Activated CD8-positive, alpha-beta memory T cell treated with anti-CD3 and anti-CD28 coated beads, Interleukin-2, amount 50 U/mL, for 4 hours (primary cell): Measurements from ENCODE around the gene UVSSA.
"Not testable (repeated sequence)": the region's sequence is repeated elsewhere in the genome, so short reads cannot be mapped to it uniquely, and the experiment has no call there.

ENCODE experiments used
- DNase-seq: peaks from one replicate; pipeline ENCODE4 v3.0.0-alpha.2; 2020

Gene UVSSA

DNA sequence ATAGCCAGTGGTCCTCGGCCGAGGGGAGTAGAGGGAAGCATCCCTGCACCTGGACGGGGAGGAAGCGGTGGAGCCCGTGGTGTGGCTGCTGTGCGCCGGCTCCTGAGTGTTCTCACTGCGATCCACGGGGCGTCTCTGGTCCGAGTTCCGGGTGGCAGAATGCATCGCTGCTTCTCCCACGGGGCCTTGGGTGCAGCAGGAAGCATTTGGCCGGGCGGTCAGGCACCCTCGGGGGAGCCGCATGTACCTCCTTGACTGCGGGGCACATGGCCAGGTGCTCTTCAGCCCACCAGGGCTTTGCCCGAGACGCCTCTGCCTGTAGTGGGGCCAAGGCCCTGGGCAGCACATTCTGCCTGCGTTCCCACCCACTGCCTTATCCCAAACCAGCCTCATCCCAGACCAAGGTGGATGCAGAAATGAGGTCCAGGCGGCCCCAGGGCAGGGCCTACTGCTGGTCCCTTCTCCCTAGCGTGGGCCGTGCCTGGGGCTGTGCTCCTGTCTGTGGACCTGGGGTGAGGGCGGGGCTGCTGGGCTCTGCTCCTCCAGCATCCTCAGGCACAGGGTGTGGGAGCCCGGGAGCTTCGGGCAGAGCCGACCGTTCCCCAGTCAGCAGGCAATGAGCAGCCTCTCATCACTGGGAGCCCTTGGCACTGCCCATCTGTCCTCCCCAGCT lies 31.7 kb downstream of the UVSSA start:
- no peak for DNase-seq

DNA sequence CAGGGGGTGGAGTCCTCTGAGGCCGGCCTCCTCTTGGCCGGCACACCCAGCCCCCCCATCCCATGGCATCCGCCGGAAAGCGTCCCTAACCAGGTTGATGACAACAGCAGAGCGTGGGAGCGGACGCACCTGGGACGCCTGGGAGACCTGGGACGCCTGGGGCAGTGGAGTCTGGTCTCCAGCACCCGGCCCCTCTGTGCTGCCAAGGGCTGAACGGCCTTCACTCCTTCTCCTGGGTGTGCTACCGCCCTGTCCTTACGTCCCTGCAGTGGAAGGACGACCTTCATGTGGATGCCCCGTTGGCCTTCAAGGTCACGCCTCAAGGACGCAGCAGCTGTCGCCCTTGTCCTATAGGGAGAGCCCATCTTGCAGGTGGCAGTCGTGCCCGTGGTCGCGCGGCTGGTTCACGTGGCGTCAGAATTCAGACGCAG lies 32.4 kb downstream of the UVSSA start:
- DNase-seq = no peak

DNA sequence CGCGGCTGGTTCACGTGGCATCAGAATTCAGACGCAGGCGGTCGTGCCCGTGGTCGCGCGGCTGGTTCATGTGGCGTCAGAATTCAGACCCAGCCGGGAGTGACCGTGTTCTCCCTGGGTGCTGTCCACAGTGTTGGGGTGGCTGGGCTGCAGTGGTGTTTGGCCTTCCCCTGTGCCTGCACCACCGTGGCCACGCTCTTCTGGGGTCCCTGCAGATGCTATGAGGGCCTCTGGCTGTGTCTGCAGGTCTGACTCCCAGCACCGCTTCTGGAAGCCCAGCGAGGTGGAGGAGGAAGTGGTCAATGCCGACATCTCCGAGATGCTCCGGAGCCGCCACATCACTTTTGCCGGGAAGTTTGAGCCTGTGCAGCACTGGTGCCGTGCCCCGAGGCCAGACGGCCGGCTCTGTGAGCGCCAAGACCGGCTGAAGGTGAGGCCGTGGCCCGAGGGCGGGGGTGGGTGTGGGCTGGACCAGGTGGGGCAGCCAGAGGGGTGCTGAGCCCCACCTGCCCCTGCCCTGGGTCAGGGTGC lies 32.9 kb downstream of the UVSSA start:
- no peak for DNase-seq

DNA sequence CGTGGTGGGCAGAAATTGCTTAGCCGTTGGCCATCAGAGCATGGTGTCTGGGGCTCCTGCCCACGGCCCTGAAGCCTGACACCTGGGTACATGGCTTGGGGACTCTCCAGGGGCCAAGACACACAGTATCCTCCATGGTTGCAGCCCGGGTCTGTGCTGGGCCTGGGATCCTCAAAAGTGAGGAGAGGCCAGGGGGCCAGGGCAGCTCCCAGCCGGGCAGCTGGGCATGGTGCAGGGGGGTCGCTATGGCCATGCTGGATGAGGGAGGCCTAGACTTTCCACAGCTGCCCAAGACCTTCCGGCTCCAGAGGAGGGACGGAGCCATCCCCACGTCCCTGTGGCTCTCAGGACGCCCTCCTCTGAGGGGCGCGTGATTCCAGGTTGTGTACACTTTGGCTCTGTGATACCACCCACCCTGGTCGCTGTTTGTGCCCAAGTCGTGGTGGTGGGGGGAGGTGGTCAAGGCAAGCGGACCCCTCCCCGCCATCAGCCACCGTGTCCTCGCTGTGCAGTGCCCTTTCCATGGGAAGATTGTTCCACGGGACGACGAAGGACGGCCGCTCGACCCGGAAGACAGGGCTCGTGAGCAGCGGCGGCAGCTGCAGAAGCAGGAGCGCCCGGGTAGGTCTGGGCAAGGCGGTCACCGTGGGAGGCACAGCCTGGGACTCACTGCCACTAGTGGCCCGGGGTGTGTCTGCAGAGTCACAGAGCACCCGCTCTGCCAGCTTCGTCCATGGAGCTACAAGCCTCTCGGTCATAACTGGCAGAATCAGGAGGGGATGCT lies 33.6 kb downstream of the UVSSA start:
- no peak for DNase-seq

DNA sequence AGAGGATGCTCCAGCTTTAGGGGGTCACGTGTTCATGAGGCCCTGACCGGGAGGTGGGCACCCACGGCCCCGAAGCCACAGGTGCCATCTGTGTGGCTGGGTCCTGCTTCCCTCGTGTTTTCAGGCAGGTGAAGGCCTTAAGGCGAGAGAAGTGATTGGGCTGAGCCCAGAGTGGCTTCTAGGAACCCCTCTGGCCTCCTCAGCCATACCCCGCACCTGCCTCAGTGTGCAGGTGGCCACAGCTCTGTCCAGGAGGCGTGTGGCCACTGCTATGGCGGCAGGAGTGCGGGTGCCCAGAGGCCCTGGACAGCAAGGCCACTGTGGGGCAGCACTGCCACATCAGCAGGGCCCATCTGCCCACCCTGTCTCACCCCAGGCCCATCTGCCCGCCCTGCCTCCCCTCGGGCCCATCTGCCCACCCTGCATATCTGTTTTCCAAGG lies 34.2 kb downstream of the UVSSA start:
- DNase-seq = no peak

DNA sequence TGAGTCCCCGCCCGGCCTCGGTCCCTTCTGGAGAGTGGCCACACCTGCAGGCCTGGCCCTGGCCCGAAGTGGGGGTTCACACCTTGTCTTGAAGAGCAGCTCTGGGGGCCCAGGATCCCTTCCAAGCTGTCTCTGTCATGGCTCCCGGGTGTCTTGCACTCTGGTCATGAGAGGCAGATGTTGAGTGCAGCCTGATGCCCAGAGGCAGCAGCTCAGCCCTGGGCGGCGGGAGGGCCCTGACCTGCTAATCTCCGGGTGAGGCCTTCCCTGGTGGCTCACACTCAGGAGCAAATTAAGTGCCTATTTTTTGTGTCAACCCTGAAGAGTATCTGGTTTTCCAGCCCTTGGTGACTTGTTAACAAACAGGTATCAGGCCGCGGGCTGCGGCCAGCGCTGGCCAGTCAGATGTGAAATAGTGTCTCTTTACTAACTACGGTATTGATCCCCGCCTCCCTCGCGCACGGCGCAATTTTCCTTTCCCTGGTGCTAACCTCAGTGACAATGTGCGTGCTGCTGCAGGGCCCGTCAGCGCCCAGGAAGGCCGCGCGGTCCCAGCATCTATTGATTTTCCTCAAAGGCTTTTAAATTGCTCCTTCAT lies 35.0 kb downstream of the UVSSA start:
- DNase-seq = no peak

DNA sequence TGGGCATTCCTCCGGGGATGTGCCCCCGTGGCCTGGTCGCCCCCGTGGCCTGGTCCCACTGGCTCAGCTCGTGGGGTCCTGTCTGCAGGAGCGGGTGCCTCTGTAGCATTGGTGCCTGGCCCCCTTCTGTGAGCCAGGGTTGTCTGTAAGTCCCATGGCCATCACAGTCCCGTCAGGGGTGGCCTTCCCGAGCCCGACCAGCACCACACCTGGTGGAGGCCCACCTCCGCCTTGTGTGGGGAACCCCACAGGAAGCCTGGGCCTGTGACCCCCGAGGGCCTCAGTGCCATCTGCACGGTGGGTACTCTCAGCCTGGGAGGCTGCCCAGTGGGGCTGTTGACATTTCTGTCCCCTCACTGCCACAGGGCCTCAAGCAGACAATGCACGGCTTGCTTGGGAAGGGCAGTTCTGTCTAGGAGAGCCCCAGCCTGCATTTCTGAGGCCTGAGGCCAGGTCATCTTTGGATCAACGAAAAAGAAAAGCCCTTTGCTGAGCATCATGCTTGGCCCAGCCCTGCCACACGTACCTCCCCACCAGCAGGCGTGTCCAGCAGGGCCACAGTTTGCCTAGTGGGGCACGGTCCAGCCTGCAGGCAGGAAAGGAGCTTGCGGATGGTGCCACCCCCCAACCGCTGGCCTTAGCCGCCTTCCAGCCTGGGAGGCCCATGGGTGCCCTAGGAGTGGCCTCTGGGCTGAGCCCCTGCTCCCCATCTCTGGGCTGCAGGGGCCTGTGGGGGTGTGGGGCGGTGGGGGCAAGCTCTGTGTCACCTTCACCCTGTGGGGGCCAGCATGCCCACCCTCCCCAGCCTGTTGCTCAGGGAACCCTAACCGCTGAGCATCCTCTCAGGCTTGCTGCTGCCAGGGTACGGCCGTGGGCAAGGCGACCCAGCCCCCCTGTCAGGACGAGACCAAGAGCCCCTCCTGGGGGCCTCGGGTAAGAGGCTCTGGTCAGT lies 36.0 kb downstream of the UVSSA start:
- no peak for DNase-seq

DNA sequence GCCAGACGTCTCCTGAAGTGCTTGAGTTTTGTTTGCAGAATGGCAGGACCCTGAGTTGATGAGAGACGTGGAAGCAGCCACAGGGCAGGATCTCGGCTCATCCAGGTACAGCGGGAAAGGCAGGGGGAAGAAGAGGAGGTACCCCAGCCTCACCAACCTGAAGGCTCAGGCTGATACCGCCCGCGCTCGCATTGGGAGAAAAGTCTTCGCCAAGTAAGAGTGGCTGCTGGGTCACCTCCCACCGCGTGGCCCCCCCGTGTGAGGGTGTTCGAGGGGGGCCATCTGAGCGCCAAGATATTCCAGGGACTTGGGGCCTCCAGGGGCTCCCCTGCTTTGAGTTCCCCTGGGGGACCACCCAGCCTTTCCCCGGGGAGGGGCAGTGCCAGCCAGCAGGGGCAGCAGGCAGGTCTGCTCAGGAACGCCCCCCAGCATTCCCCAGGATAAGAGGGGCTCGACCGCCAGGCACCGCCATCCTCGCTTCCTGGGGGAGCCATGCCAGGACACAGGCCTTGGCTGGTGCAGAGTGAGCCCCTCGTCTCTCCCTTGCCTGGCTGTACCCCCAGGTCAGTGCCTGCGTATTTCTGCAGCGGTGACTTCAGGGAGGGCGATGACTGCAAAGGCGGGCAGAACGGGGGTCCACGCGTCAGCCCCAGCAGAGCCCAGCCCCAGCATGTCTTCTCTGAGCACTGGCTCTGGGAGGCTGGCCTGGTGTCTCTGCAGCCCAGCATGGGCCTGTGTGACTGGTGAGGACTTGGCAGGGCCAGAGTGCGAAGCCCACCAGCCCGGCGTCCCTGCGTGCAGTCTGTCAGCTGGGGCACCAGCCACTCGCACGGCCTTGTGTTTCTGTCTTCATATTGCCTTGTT lies 37.0 kb downstream of the UVSSA start:
- no peak for DNase-seq

DNA sequence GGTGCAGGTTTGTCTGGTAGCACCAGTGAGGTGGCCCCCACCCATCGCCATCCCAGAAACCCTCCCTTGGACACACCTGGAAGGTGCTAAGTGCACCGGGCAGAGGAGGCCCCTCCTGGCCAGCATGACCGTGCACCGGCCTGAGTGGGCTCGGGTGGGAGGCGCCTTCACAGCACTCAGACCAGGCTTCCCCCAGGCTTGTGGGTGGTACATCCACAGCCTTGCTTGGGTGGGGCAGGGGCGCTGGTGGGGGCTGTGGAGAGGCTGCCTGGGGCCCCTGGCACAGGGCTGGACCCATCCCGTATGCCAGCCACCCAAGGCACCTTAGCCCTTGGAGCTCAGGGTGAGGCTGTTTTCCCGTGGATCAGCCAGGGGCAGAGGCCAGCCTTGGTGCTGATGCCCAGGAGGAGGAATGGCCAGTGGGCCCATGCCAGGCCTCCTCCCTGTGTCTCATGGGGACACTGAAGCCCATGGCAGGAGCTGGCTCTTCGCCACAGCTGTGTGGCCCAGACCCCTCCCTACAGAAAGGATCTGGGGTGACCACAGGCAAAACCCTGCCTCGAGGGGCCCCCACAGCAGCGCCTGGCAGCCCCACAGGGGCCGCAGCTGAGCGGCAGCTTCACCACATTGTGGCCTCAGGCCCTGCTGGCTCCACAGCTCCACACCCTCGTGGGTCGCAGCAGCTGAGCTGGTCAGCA lies 37.8 kb downstream of the UVSSA start:
- DNase-seq = no peak

DNA sequence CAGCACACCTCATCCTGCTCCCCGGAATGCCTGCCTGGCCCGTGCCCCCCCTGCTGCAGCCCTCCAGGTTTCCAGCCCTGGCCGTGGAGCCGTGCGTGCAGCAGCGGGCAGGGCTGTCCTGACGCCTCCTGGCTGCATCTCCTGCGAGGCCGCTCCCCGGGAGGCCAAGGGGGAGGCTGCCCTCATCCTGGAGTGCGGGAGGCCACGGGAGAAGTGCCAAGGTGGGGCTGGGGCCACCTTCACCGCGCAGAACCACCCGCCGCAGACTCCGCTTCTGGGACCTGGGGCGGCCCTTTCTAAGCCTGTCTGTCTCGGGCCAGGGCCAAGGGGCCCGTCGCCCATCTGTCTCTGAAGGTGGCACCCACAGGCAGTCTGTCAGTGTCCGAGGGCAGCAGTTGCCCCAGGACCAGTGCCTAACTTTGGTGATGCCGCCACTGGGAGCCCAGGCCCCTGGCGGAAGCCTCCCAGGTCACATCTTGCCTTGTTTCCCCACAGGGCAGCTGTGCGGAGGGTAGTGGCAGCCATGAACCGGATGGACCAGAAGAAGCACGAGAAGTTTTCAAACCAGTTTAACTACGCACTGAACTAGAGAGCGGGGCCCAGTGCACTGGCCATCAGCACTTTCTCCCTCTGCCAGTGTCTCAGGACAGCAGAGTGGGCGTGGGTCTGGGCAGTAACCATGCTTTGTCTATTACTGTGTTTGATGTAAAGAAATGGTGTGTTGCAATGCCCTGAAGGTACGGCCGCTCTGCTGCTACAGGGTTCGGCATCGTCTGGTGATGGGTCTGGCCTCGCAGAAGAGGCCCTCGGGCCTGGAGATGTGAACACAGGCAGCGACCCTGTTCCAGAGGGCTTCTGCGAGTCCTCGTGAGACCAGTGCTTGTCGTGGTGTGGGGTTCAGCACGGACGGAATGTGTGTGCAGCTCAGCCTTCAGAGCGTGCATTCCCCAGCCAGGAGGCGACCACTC lies 38.6 kb downstream of the UVSSA start:
- DNase-seq = no peak

DNA sequence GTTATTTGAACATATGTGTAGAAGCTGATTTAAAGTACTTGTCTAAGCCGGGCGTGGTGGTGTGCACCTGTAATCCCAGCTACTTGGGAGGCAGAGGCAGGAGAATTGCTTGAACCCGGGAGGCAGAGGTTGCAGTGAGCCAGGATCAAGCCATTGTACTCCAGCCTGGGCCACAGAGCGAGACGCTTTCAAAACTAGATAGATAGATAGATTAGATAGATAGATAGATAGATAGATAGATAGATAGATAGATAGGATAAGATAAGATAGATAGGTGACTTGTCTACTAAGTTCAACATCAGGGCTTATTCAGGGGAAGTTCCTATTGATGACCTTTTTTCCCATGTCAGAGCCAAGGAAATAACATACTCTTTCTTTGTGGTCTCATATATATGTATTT lies 46.4 kb downstream of the UVSSA start:
- not testable (repeated sequence) for DNase-seq

DNA sequence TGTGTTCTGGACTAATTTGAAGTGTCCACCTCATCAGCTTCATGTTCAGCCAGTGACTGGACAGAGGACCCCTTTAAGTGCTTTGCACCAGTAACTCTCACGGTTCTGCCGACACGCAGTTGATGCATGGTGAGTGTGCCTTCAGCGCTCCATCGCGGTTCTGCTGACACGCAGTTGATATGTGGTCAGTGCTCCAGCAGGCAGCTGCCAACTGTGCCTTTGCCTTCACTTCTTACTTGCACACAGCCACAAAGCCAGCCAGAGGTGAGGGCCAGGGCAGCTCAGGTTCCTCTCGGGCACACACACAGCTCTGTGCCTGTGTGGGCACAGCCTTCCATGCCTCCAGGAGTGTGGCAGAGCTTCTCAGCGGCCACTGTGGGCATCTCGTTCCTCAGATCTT lies 46.9 kb downstream of the UVSSA start:
- DNase-seq = no peak

DNA sequence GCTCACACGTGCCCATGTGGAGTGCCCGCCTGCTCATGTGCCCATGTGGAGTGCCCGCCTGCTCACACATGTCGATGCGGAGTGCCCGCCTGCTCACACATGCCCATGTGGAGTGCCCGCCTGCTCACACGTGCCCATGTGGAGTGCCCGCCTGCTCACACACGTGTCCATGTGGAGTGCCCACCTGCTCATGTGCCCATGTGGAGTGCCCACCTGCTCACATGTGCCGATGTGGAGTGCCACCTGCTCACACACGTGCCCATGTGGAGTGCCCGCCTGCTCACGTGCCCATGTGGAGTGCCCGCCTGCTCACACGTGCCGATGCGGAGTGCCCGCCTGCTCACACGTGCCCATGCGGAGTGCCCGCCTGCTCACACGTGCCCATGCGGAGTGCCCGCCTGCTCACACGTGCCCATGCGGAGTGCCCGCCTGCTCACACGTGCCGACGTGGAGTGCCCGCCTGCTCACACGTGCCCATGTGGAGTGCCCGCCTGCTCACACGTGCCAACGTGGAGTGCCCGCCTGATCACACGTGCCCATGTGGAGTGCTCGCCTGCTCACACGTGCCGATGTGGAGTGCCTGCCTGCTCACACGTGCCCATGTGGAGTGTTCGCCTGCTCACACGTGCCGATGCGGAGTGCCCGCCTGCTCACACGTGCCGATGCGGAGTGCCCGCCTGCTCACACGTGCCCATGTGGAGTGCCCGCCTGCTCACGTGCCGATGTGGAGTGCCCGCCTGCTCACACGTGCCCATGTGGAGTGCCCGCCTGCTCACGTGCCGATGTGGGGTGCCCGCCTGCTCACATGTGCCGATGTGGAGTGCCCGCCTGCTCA lies 47.8 kb downstream of the UVSSA start:
- not testable (repeated sequence) for DNase-seq

DNA sequence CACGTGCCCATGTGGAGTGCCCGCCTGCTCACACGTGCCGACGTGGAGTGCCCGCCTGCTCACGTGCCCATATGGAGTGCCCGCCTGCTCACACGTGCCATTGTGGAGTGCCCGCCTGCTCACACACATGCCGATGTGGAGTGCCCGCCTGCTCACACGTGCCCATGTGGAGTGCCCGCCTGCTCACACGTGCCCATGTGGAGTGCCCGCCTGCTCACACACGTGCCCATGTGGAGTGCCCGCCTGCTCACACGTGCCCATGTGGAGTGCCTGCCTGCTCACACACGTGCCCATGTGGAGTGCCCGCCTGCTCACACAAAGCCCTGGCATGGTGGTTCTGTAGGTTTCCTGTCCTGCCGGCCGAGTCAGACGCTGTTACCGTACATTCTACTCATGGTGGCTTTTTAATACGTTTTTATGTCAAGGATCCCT lies 48.4 kb downstream of the UVSSA start:
- not testable (repeated sequence) for DNase-seq

DNA sequence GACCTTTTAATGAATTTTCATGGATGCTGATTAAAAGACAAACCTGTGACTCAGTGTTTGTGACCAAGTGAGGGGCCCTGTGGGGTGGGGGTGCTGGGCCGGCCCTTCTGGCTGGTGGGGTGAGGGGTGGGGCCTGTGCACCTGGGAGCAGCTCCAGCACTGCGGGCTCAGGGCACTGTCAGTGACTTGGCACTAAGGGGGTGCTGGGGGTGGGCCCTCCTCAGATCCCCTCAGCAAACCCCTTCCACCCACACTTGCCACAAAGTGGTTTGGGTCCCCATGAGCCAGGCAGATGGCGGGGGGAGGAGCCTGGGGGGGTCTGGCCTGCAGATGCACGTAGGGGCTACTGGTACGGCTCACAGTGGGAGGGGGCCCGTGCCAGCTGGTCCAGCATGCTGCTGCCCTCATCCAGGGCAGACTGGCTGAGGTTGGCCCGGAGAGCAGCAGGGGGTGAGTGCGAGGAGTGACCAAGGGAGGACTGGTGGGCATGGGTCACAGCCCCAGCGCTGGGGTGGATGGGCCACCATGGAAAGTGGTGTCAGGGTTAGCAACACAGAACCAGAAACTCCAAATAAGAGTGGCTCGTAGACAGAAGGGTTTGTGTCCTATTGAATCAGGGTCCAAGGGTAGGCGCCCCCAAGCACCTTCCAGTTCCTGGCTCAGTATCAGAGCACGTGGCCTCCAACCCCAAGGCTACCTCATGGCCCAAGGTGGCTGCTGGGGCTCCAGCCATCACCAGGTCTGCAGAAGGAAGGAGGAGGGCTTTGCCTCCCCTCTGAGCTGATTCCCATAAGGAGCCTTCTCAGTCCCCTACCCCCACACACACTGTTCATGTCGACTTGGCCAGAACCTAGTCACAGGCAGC lies 49.2 kb downstream of the UVSSA start:
- DNase-seq = no peak

DNA sequence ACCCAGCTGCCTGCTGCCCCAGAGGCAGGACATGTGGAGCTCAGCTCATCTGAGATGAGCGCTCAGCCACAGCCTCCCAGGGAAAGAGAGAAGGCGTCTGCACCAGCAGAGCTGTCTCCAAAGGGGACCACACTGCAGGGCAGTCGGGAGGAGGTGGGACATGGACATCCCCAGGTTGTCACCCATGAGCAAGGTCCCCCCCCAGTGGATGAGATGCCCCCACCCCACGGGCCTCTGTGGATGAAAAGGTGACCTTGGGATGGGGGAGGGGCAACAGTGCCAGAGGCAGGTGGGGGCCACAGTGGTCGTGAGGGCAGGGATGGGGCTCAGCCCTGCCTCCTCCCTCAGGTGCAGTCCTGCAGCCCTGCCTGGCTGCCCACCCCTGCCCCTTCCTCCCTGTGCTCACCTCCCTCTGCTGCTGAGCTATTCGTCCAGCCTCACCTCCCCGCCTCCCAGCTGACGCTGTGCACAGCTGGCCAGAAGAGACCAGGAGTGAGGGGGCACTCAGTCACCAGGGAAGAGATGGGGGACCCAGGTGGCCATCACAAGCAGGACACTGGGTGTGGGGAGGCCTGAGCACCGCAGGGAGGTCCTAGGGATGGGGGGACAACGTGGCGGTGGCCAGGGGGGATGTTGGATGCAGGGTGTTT lies 49.9 kb downstream of the UVSSA start:
- no peak for DNase-seq
